IMR-90 (cell line): ENCODE data around the gene ST6GALNAC3. TPM values are rescaled to one million over a fixed set of nuclear protein-coding genes. Genes with fewer than 3 reads are reported as not detected.

ENCODE experiments used
- ATAC-seq: fragments of 200-7000 bp; cut with Tn5 transposase; 2 replicates; pipeline ENCODE4 v1.9.1; 2020; ENCODE audit warnings: low read depth, mild to moderate bottlenecking, moderate library complexity
- BruUV-seq: library from RNA; stranded (reverse); fragments of 400-500 nt; replicated peaks from 2 replicates; lab custom pipeline; 2021; lab: Mats Ljungman, UMichigan
- CTCF ChIA-PET: fragments of 300-600 bp; formaldehyde crosslinking; extraction: SDS; loops from one replicate; lab custom pipeline; 2021; ENCODE audit warnings: antibody characterized with exemption; lab: Yijun Ruan, JAX
- POLR2A ChIA-PET: fragments of 300-600 bp; sonication (Branson Sonifier 250); formaldehyde crosslinking; loops from one replicate; lab custom pipeline; 2022; ENCODE audit warnings: antibody characterized with exemption; ENCODE audit not compliant: unreplicated experiment; lab: Charles Lee
- DNase-seq: peaks from one replicate; pipeline ENCODE4 v3.0.0; 2013
- H2AFZ ChIP-seq: replicated peaks from 2 replicates; pipeline ENCODE3; 2013; ENCODE audit warnings: low read length, mild to moderate bottlenecking; ENCODE audit not compliant: poor library complexity
- H2AK5ac ChIP-seq: 2 replicates; pipeline ENCODE4 v1.6.1; 2013; ENCODE audit warnings: low read depth, low read length, inconsistent platforms
- H2AK9ac ChIP-seq: replicated peaks from 2 replicates; pipeline ENCODE3; 2013; ENCODE audit warnings: mild to moderate bottlenecking, low read depth, low read length, moderate library complexity; ENCODE audit not compliant: poor library complexity
- H2BK120ac ChIP-seq: 2 replicates; pipeline ENCODE4 v1.6.1; 2013; ENCODE audit warnings: low read depth, low read length, inconsistent platforms
- H2BK15ac ChIP-seq: 3 replicates; pipeline ENCODE4 v1.6.1; 2013; ENCODE audit warnings: low read depth, low read length, inconsistent platforms
- H2BK20ac ChIP-seq: 2 replicates; pipeline ENCODE4 v1.6.1; 2013; ENCODE audit warnings: low read depth, mild to moderate bottlenecking, inconsistent platforms, low read length, moderate library complexity
- H2BK5ac ChIP-seq: 2 replicates; pipeline ENCODE4 v1.6.1; 2013; ENCODE audit warnings: mild to moderate bottlenecking, low read depth, low read length, inconsistent platforms; ENCODE audit not compliant: poor library complexity, severe bottlenecking
- H3K14ac ChIP-seq: replicated peaks from 2 replicates; pipeline ENCODE4 v1.6.1; 2013; ENCODE audit warnings: low read depth, low read length, inconsistent platforms
- H3K18ac ChIP-seq: 2 replicates; pipeline ENCODE4 v1.6.1; 2013; ENCODE audit warnings: low read depth, low read length, control low read depth
- H3K23ac ChIP-seq: 2 replicates; pipeline ENCODE4 v1.6.1; 2013; ENCODE audit warnings: low read depth, low read length, inconsistent platforms
- H3K27ac ChIP-seq: 2 replicates; pipeline ENCODE4 v1.5.1; 2013; ENCODE audit warnings: mild to moderate bottlenecking, control low read depth, low read length; ENCODE audit not compliant: insufficient read depth
- H3K27me3 ChIP-seq: 2 replicates; pipeline ENCODE4 v1.6.1; 2013; ENCODE audit warnings: low read length; ENCODE audit not compliant: control insufficient read depth, insufficient read depth
- H3K36me3 ChIP-seq: 2 replicates; pipeline ENCODE4 v1.6.1; 2013; ENCODE audit warnings: low read length, mixed read lengths; ENCODE audit not compliant: control insufficient read depth, insufficient read depth
- H3K4ac ChIP-seq: 2 replicates; pipeline ENCODE4 v1.6.1; 2013; ENCODE audit warnings: low read depth, low read length, inconsistent platforms
- H3K4me1 ChIP-seq: 2 replicates; pipeline ENCODE4 v1.6.1; 2013; ENCODE audit warnings: low read length, mixed read lengths; ENCODE audit not compliant: control insufficient read depth, insufficient read depth
- H3K4me2 ChIP-seq: 2 replicates; pipeline ENCODE4 v1.6.1; 2013; ENCODE audit warnings: low read depth, mild to moderate bottlenecking, control low read depth, low read length, moderate library complexity
- H3K4me3 ChIP-seq: 2 replicates; pipeline ENCODE4 v1.5.1; 2013; ENCODE audit warnings: low read depth, mild to moderate bottlenecking, control low read depth, low read length, moderate library complexity; ENCODE audit not compliant: insufficient read depth
- H3K56ac ChIP-seq: 2 replicates; pipeline ENCODE4 v1.6.1; 2013; ENCODE audit warnings: low read length, inconsistent platforms; ENCODE audit not compliant: insufficient read depth; ENCODE audit errors: extremely low read depth
- H3K79me1 ChIP-seq, 2 experiments: 2 replicates each; pipeline ENCODE4 v1.6.1; 2013; ENCODE audit warnings: low read length in 2 of 2, inconsistent platforms in 1 of 2, low read depth in 1 of 2
- H3K9ac ChIP-seq: 2 replicates; pipeline ENCODE4 v1.6.1; 2013; ENCODE audit warnings: low read depth, low read length, control low read depth
- H3K9me1 ChIP-seq: 2 replicates; pipeline ENCODE4 v1.6.1; 2013; ENCODE audit warnings: low read length, inconsistent platforms; ENCODE audit not compliant: insufficient read depth
- H3K9me3 ChIP-seq: 2 replicates; pipeline ENCODE4 v1.6.1; 2013; ENCODE audit warnings: low read length; ENCODE audit not compliant: control insufficient read depth, insufficient read depth
- H4K20me1 ChIP-seq: 2 replicates; pipeline ENCODE4 v1.6.1; 2013; ENCODE audit warnings: low read length, inconsistent platforms; ENCODE audit not compliant: insufficient read depth
- H4K5ac ChIP-seq: 2 replicates; pipeline ENCODE4 v1.6.1; 2013; ENCODE audit warnings: mild to moderate bottlenecking, low read depth, low read length, control low read depth
- H4K8ac ChIP-seq, 2 experiments: 2 replicates each; pipeline ENCODE4 v1.6.1; 2013; ENCODE audit warnings: low read depth in 2 of 2, low read length in 2 of 2, control low read depth in 1 of 2, inconsistent platforms in 1 of 2
- H4K91ac ChIP-seq: 2 replicates; pipeline ENCODE4 v1.6.1; 2013; ENCODE audit warnings: low read depth, low read length, inconsistent platforms; ENCODE audit not compliant: insufficient read depth
- BHLHE40 ChIP-seq: fragments of 150-350 bp; IDR thresholded peaks from 2 replicates; pipeline ENCODE4 v1.6.1; 2016; ENCODE audit warnings: mild to moderate bottlenecking, low read depth, low read length
- CEBPB ChIP-seq: IDR thresholded peaks from 2 replicates; pipeline ENCODE4 v1.6.1; 2012; ENCODE audit warnings: low read depth, low read length, improper control_type of control experiment
- CHD1 ChIP-seq: IDR thresholded peaks from 2 replicates; pipeline ENCODE4 v1.6.1; 2012; ENCODE audit warnings: low read depth, low read length, improper control_type of control experiment
- FOS ChIP-seq: fragments of 150-350 bp; IDR thresholded peaks from 2 replicates; pipeline ENCODE4 v1.6.1; 2016; ENCODE audit warnings: low read depth, low read length
- MAFK ChIP-seq: IDR thresholded peaks from 2 replicates; pipeline ENCODE4 v1.6.1; 2012; ENCODE audit warnings: low read depth, low read length, improper control_type of control experiment
- MAZ ChIP-seq: IDR thresholded peaks from 2 replicates; pipeline ENCODE4 v1.6.1; 2012; ENCODE audit warnings: low read depth, mild to moderate bottlenecking, low read length, improper control_type of control experiment, moderate library complexity, borderline replicate concordance
- MXI1 ChIP-seq: IDR thresholded peaks from 2 replicates; pipeline ENCODE4 v1.6.1; 2012; ENCODE audit warnings: low read depth, mild to moderate bottlenecking, low read length, moderate library complexity, borderline replicate concordance
- NFE2L2 ChIP-seq: fragments of 150-350 bp; IDR thresholded peaks from 2 replicates; pipeline ENCODE4 v1.6.1; 2016; ENCODE audit warnings: low read depth, mild to moderate bottlenecking, low read length
- POLR2A ChIP-seq: IDR thresholded peaks from 2 replicates; pipeline ENCODE4 v1.6.1; 2012; ENCODE audit warnings: mild to moderate bottlenecking, low read depth, low read length
- RAD21 ChIP-seq: IDR thresholded peaks from 2 replicates; pipeline ENCODE4 v1.6.1; 2012; ENCODE audit warnings: low read length, improper control_type of control experiment
- RCOR1 ChIP-seq: IDR thresholded peaks from 2 replicates; pipeline ENCODE4 v1.6.1; 2012; ENCODE audit warnings: mild to moderate bottlenecking, low read length, improper control_type of control experiment; ENCODE audit not compliant: insufficient replicate concordance
- RFX5 ChIP-seq: IDR thresholded peaks from 2 replicates; pipeline ENCODE4 v1.8.0; 2012; ENCODE audit warnings: low read depth, mild to moderate bottlenecking, low read length, moderate library complexity
- SMC3 ChIP-seq: fragments of 150-350 bp; IDR thresholded peaks from 2 replicates; pipeline ENCODE4 v1.6.1; 2016; ENCODE audit warnings: low read depth, mild to moderate bottlenecking, antibody characterized with exemption, low read length, moderate library complexity
- WGBS, 2 experiments: methylation state at CpG; one replicate each; pipeline versions ENCODE4 v1.1.5 to v1.1.7; 2013; ENCODE audit warnings: missing lambda C conversion rate in 2 of 2; ENCODE audit not compliant: insufficient read length in 1 of 2; ENCODE audit errors: extremely low coverage in 2 of 2; 5-methylcytosine and 5-hydroxymethylcytosine counted together
- dilution Hi-C: fragments of 300-500 bp; cut with HindIII; formaldehyde crosslinking; loops from one replicate; pipeline ENCODE4 v1.14.3; 2018; ENCODE audit warnings: low sequenced_read_pairs; ENCODE audit not compliant: unreplicated experiment
- in situ Hi-C: fragments of 300-500 bp; cut with MboI; formaldehyde crosslinking; loops from 3 replicates; pipeline ENCODE4 v1.14.3; 2019; ENCODE audit warnings: low sequenced_read_pairs, inconsistent platforms, mixed read lengths
- intact Hi-C: fragments of 100-400 bp; cut with micrococcal nuclease; formaldehyde crosslinking; loops from 2 replicates; pipeline ENCODE4 v1.10.0; 2022
- polyA plus RNA-seq, 3 experiments: library from polyadenylated mRNA; depleted of rRNA; stranded (reverse); fragments of >200 nt; gene quantifications; 2 replicates each; pipeline ENCODE4 v1.2.3, GENCODE V29; 2012; ENCODE audit warnings: low replicate concordance in 1 of 3
- total RNA-seq: library from RNA; depleted of rRNA; stranded (reverse); fragments of >200 nt; gene quantifications from 2 replicates; pipeline ENCODE4 v1.2.3, GENCODE V29; 2012
- TF ChIP-seq, protein P1 (sequence below): fragments of 150-350 bp; IDR thresholded peaks from 2 replicates; pipeline ENCODE4 v1.6.1; 2016; ENCODE audit warnings: low read depth, mild to moderate bottlenecking, low read length, moderate library complexity, borderline replicate concordance
- TF ChIP-seq, protein P2 (sequence below): fragments of 150-350 bp; IDR thresholded peaks from 2 replicates; pipeline ENCODE4 v1.6.1; 2017; ENCODE audit warnings: mild to moderate bottlenecking, antibody characterized with exemption, low read length, low read depth
- TF ChIP-seq, protein P3 (sequence below): conservative IDR thresholded peaks from 2 replicates; pipeline ENCODE4 v1.5.1; 2012; ENCODE audit warnings: mild to moderate bottlenecking, low read depth, low read length, improper control_type of control experiment

Gene ST6GALNAC3
- total and polyA plus RNA-seq, 2 of the 4 experiments (the other 2 are of a cell fraction): 0.65 to 1.3 TPM

DNA sequence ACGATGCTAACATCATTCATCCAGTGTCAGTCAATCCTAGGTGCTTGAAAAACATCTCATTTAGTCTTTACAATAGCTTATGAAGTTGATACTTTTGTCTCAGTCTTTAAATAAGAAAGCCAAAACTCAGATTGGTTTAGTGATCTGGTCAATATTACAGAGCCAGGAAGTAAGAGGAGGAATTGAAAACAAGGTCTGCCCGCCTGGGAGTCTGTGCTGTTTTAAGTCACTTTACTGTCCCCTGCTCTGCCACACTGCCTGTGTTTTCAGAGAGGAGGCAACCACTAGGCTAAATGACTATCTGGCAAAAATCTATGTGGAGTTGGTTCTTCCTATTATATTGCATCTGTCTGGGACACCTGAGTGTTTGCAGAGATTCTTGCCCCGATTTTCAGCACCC, 62.3 kb downstream of the ST6GALNAC3 start:
- Histone ChIP-seq H3K18ac (no peak overlapping the region), H3K4me2 (no peak overlapping the region), H2BK120ac (no peak overlapping the region), H3K9me1 (no peaks in the 10 kb centered on the region), H3K14ac (no peak overlapping the region), H2BK5ac (no peak overlapping the region), H3K36me3 (no peaks in the 10 kb centered on the region), H4K20me1 (no peaks in the 10 kb centered on the region), H4K91ac (no peak overlapping the region), H3K56ac (no peak overlapping the region), H3K9ac (no peak overlapping the region), H2BK15ac (no peak overlapping the region), H3K4me1 (no peaks in the 10 kb centered on the region), H3K23ac (no peak overlapping the region), H2AK9ac (no peak overlapping the region), H2AFZ (no peak overlapping the region), H3K4me3 (no peak overlapping the region), H4K5ac (no peak overlapping the region), H3K79me1 (no peaks in the 10 kb centered on the region), H2AK5ac (no peak overlapping the region), H2BK20ac (no peak overlapping the region), H3K27ac (no peak overlapping the region), H3K4ac (no peak overlapping the region), H3K27me3 (no peaks in the 10 kb centered on the region), H3K9me3 (no peaks in the 10 kb centered on the region; the same call in 1 of the 2 replicates), H4K8ac (no peak overlapping the region)
- 80% methylated on average over 1 of the region's 3 CpGs; no CpG with 5 or more reads in 1 of the 2 experiments for WGBS, 2 experiments
- ChIA-PET POLR2A (no interaction called here), CTCF (no interaction called here)
- DNase-seq: no peak
- no peak for TF ChIP-seq SMC3
- no peak for TF ChIP-seq RFX5
- TF ChIP-seq, protein P1, sequence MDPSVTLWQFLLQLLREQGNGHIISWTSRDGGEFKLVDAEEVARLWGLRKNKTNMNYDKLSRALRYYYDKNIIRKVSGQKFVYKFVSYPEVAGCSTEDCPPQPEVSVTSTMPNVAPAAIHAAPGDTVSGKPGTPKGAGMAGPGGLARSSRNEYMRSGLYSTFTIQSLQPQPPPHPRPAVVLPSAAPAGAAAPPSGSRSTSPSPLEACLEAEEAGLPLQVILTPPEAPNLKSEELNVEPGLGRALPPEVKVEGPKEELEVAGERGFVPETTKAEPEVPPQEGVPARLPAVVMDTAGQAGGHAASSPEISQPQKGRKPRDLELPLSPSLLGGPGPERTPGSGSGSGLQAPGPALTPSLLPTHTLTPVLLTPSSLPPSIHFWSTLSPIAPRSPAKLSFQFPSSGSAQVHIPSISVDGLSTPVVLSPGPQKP: no peak
- TF ChIP-seq, protein P2, sequence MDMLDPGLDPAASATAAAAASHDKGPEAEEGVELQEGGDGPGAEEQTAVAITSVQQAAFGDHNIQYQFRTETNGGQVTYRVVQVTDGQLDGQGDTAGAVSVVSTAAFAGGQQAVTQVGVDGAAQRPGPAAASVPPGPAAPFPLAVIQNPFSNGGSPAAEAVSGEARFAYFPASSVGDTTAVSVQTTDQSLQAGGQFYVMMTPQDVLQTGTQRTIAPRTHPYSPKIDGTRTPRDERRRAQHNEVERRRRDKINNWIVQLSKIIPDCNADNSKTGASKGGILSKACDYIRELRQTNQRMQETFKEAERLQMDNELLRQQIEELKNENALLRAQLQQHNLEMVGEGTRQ: no peak
- no peak for TF ChIP-seq BHLHE40
- TF ChIP-seq, protein P3, sequence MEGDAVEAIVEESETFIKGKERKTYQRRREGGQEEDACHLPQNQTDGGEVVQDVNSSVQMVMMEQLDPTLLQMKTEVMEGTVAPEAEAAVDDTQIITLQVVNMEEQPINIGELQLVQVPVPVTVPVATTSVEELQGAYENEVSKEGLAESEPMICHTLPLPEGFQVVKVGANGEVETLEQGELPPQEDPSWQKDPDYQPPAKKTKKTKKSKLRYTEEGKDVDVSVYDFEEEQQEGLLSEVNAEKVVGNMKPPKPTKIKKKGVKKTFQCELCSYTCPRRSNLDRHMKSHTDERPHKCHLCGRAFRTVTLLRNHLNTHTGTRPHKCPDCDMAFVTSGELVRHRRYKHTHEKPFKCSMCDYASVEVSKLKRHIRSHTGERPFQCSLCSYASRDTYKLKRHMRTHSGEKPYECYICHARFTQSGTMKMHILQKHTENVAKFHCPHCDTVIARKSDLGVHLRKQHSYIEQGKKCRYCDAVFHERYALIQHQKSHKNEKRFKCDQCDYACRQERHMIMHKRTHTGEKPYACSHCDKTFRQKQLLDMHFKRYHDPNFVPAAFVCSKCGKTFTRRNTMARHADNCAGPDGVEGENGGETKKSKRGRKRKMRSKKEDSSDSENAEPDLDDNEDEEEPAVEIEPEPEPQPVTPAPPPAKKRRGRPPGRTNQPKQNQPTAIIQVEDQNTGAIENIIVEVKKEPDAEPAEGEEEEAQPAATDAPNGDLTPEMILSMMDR: no peak
- no peak for TF ChIP-seq CHD1
- no peak for TF ChIP-seq POLR2A
- no peak for TF ChIP-seq MXI1
- no peak for TF ChIP-seq CEBPB
- no peak for TF ChIP-seq MAFK
- TF ChIP-seq MAZ: no peak
- TF ChIP-seq FOS: no peak
- no peak for TF ChIP-seq RCOR1
- TF ChIP-seq NFE2L2: no peak
- no peak for TF ChIP-seq RAD21
- intact Hi-C loops (no loop called here), dilution Hi-C loops (no loop called here), in situ Hi-C loops (no loop called here)
- no peak for ATAC-seq
- BruUV-seq: no TSS peak
